A549 treated with AZD9567 at 1 μM for 4 hours (cell line): ENCODE measurements around the gene BACE1. TPM values are rescaled to one million over a fixed set of nuclear protein-coding genes. Genes with fewer than 3 reads are reported as not detected.

ENCODE experiments used
- total RNA-seq: library from RNA; stranded (reverse); fragments of 200-300 nt; extraction: Qiagen RNA extraction; gene quantifications from 5 replicates; pipeline ENCODE4 v1.2.3, GENCODE V29; 2022; ENCODE audit not compliant: insufficient read depth

Gene BACE1
- 9.1 to 23.4 TPM (median 10.5 TPM) in 5 replicates for total RNA-seq

GRCh38 chr11:117316197-117316961, at the start of gene BACE1:
BACE1 (minus strand) TSS chr11:117316256; CDS start chr11:117315795, 461 bp downstream.

DNA sequence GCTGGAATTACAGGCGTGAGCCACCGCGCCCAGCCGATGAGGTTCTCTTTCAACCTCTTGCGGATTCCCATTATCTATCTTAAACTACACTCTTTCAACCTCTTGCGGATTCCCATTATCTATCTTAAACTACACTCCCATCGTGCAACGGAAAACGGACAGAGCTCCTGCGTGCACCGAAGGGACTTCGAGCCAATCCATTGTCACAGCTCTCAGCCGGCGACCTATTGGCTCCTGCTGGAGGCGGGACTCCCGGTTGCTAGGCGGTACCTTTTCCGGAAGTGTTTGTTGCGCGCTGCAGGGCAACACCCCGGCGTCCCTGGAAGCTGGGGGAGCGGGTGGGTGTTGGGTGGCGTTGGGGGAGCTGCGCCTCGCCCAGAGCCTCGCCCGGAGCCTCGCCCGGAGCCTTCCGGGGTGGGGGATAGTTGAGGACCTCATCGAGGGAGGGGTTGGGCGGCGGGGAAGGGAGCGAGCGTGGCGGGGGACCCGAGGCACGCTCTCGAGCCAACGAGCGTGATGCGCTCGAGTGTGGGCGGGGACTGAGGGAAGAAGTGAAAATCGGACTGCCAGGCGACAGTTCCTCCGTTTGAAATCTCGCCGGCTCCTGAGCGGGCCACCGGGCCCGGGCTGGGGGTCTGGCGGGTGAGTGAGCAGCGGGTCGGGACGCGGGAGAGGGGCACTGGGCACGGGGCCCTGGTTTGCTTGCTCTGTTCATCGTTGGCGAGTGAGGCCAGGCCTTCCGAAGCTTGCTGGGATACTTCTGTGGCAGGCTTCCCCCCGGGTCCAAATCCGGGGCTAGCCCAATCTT, 11.7 kb upstream of the BACE1 start, which contains the start of gene CEP164:
Gene CEP164, plus strand, starts transcription at position 288 of the 808 bp plus-strand sequence. CDS start 10,733 bp downstream, outside the sequence.

DNA sequence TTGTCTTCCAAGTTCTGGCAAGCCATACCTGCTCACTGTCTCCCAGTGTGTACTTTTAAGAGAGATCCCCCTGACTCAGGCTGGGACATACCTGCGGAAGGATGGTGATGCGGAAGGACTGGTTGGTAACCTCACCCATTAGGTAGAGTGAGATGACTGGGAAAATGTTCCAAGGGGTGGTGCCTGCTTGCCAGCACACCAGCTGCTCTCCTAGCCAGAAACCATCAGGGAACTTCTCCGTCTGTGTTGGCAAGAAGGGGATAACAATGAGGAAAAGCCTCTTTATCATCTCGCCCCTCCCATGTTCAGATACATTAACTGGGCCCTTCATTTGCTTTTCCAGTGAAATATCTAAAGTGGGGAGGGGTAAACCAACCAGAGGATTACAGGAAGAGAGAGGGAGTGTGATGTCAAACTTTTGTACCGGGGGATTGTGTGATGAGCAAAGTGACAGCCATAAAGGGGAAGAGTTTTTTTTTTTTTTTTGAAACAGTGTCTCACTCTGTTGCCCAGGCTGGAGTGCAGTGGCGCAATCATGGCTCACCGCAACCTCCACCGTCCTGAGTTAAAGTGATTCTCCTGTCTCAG, 25.2 kb downstream of the BACE1 start, which contains the start of gene BACE1-AS:
Gene BACE1-AS, plus strand, starts transcription at position 538 of the 588 bp plus-strand sequence.

Other genes starting within 250 kb of the BACE1 start
- gene SIK3, start 217.8 kb downstream of the BACE1 start, total RNA-seq: 7.3 to 8.2 TPM (median 7.6 TPM) in 5 replicates
- 32.2 to 57.4 TPM (median 33.7 TPM) in 5 replicates for gene PAFAH1B2, start 172.0 kb downstream of the BACE1 start, total RNA-seq
- 4.9 to 20.5 TPM (median 5.6 TPM) in 5 replicates for gene SIDT2, start 137.5 kb downstream of the BACE1 start, total RNA-seq
- gene TAGLN, start 116.9 kb downstream of the BACE1 start, total RNA-seq: 62.4 to 133 TPM (median 91.6 TPM) in 5 replicates
- 13.6 to 20.1 TPM (median 18.2 TPM) in 5 replicates for gene PCSK7, start 84.2 kb downstream of the BACE1 start, total RNA-seq
- 8.4 to 24.2 TPM (median 10.2 TPM) in 5 replicates for gene RNF214, start 83.6 kb downstream of the BACE1 start, total RNA-seq
- gene BACE1-AS, start 24.9 kb downstream of the BACE1 start, total RNA-seq: 1.3 to 2.1 TPM (median 1.7 TPM) in 5 replicates
- 12.5 to 21.9 TPM (median 20.5 TPM) in 5 replicates for gene CEP164, start 11.6 kb upstream of the BACE1 start, total RNA-seq